ENCODE measurements around the gene MORN1.

The MORN1 gene

DNA sequence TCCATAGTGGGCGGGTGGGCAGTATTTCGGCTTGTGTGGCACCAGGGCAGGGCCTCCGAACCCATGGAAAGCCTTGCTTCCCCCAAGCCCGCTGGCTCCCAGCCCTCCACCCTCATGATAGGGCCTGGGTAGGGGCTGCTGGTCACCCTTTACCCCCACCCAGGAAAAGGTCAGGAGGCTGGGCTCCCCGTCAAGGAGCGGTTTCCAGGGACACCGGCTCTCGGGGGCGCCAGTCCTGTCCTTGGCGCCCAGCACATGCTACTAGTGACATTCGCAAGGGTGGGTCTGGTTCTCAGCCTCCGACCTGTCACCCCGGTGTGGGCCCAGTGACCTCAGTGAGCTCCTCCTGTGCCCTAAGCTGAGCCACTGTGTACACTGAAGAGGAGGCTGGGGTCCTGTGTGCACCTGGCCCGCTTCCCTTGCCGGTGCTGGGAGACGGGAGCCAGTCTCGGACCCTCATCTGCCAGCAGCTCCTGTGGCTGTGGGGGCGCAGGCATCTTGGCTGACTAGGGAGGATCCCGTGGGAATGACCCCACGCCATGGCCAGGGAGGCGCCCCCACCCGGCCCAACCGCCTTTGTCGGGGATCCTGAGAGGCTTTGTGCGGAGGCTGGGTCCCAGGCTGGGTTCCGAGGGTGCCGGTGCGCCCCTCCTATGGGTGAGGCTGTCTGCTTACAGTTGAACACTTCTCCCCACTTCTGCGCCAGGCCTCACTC is 108.6 kb downstream of the MORN1 start:
- H3K9ac ChIP-seq (ENCODE audit: low read depth, low read length) = no peak overlapping the region

DNA sequence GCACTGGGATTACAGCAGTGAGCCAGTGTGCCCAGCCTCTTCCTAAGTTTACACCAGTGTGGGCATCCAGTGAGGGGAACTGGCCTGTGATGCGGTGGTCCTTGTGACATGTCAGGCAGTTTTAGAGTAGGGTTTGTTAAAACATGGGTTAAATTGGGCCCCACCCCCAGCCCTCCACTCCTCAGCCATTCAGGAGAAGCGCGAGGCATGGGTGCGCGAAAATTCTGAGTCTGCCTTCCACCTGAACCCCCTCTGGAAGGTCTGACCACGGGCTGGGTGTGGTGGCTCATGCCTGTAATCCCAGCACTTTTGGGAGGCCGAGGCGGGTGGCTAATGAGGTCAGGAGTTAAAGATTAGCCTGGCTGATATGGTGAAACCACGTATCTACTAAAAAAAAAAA is 111.5 kb downstream of the MORN1 start:
- H3K4me3 ChIP-seq (ENCODE audit: low read length) = no peak overlapping the region
- H3K4me1 ChIP-seq (ENCODE audit: control insufficient read depth, insufficient read depth, low read length) = peaks cover 43% of the 10 kb centered on the region
- H3K9me3 ChIP-seq (replicated peaks; ENCODE audit: low read length) = no peaks in the 10 kb centered on the region
- no peaks in the 10 kb centered on the region for H3K27me3 ChIP-seq (ENCODE audit: control insufficient read depth, insufficient read depth, low read length)
- peaks cover 18% of the 10 kb centered on the region for H3K36me3 ChIP-seq (ENCODE audit: insufficient read depth, low read length)
- H3K4me2 ChIP-seq (ENCODE audit: low read length) = peak overlapping the region; percentile 50
- H3K9ac ChIP-seq (ENCODE audit: low read depth, low read length) = peak overlapping the region; percentile 36

More for the DNA sequence above, 108.6 kb downstream of the MORN1 start:
- Histone ChIP-seq H3K4me3 (ENCODE audit: low read length) (no peak overlapping the region), H3K36me3 (ENCODE audit: insufficient read depth, low read length) (peaks cover 14% of the 10 kb centered on the region), H3K4me2 (ENCODE audit: low read length) (no peak overlapping the region), H3K27me3 (ENCODE audit: control insufficient read depth, insufficient read depth, low read length) (no peaks in the 10 kb centered on the region), H3K9me3 (replicated peaks; ENCODE audit: low read length) (no peaks in the 10 kb centered on the region), H3K4me1 (ENCODE audit: control insufficient read depth, insufficient read depth, low read length) (peaks cover 23% of the 10 kb centered on the region)

DNA sequence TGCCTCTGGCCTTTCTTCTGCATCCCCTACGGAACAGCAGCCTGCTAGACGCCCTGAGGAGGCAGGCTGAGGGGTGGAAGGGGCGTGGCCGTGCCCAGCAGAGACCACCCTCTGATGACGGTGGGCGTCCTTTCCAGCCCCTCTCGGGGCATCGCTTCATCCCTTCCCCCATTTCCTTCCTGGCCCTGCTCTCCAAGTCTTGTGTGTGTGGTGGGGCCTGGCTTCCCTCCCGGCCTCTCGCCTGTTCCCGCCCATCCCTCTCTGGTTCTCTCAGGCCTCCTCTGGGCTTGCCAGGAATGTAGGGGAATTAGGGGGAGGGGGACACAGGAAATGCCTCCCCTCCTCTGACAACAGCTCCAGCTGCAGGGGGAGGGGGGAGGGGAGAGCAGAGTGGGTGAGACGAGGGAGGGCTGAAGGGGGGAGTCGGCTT is 112.1 kb downstream of the MORN1 start:
- H3K4me1 ChIP-seq (ENCODE audit: control insufficient read depth, insufficient read depth, low read length) = peaks cover 49% of the 10 kb centered on the region
- H3K4me2 ChIP-seq (ENCODE audit: low read length) = peak overlapping the region; percentile 50
- H3K9ac ChIP-seq (ENCODE audit: low read depth, low read length) = peak overlapping the region; percentile 44

DNA sequence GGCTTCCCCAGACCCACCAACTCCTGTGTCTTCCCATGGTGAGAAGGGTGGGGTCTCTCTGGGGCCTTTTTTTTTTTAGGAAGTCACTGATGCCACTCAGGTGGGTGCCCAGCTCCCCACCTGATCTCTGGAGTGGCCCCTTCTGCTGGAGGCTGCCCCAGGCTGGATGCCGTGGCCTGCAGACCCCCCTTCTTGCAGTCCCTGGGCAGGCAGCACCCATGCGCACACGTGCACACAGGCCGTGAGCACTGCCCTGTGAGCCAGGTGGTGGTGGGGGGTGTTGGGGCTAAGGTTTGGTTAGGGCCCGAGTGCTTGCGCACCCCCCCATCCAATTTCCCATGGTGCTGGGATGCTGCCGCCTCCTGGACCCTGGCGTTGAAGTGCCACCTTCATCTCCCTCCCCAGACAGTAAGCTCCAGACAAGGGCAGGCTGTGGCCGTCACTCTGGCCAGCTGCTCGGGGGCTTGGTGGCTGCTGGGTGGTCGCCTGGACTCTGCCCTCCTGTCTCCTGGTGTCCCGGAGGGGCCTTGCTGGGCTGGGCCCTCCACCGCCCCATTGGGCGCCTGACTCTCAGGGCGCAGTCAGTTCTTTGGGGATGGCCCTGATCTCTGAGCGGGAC is 112.7 kb downstream of the MORN1 start:
- no peaks in the 10 kb centered on the region for H3K27me3 ChIP-seq (ENCODE audit: control insufficient read depth, insufficient read depth, low read length)
- no peak overlapping the region for H3K4me3 ChIP-seq (ENCODE audit: low read length)
- peak overlapping the region; percentile 44 for H3K9ac ChIP-seq (ENCODE audit: low read depth, low read length)

More for the DNA sequence above, 112.1 kb downstream of the MORN1 start:
- Histone ChIP-seq H3K9me3 (replicated peaks; ENCODE audit: low read length) (no peaks in the 10 kb centered on the region), H3K27me3 (ENCODE audit: control insufficient read depth, insufficient read depth, low read length) (no peaks in the 10 kb centered on the region), H3K4me3 (ENCODE audit: low read length) (no peak overlapping the region), H3K36me3 (ENCODE audit: insufficient read depth, low read length) (peaks cover 16% of the 10 kb centered on the region)

DNA sequence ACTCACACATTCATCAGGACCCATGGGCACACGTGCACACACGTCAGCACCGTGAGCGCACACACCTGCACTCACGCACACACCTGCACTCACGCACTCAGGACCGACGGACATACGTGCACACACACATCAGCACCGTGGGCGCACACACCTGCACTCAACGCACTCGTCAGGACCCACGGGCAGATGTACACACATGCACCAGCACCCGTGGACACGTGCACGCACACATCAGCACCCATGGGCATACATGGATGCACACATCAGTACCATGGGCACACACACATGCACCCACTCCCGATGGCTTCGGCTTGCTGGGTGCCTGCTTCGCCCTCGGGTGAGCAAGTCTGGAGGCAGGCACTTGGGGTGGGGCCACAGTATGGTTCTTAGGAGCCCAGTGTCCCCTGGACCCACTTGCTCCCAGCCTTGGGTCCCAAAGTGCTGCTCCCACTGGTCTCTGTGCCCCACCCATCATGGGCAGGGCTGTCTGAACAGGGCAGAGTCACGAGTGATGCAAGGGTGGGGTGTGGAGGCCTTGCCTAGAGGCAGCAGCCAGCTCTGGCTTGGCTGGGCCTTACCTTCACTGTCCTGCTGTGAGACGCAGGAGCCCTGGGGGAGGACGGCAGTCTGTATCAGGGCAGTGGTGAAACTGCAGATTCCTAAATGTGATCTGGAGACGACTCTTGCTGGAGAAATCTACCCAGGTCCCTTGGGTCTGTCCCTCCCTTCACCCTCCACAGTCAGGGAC is 113.4 kb downstream of the MORN1 start:
- Histone ChIP-seq H3K4me1 (ENCODE audit: control insufficient read depth, insufficient read depth, low read length) (peaks cover 62% of the 10 kb centered on the region), H3K9ac (ENCODE audit: low read depth, low read length) (no peak overlapping the region), H3K27me3 (ENCODE audit: control insufficient read depth, insufficient read depth, low read length) (no peaks in the 10 kb centered on the region), H3K4me3 (ENCODE audit: low read length) (no peak overlapping the region), H3K36me3 (ENCODE audit: insufficient read depth, low read length) (peaks cover 13% of the 10 kb centered on the region), H3K9me3 (replicated peaks; ENCODE audit: low read length) (no peaks in the 10 kb centered on the region), H3K4me2 (ENCODE audit: low read length) (no peak overlapping the region)

More for the DNA sequence above, 112.7 kb downstream of the MORN1 start:
- Histone ChIP-seq H3K9me3 (replicated peaks; ENCODE audit: low read length) (no peaks in the 10 kb centered on the region), H3K36me3 (ENCODE audit: insufficient read depth, low read length) (peaks cover 16% of the 10 kb centered on the region), H3K4me1 (ENCODE audit: control insufficient read depth, insufficient read depth, low read length) (peaks cover 54% of the 10 kb centered on the region), H3K4me2 (ENCODE audit: low read length) (peak overlapping the region; percentile 50)

DNA sequence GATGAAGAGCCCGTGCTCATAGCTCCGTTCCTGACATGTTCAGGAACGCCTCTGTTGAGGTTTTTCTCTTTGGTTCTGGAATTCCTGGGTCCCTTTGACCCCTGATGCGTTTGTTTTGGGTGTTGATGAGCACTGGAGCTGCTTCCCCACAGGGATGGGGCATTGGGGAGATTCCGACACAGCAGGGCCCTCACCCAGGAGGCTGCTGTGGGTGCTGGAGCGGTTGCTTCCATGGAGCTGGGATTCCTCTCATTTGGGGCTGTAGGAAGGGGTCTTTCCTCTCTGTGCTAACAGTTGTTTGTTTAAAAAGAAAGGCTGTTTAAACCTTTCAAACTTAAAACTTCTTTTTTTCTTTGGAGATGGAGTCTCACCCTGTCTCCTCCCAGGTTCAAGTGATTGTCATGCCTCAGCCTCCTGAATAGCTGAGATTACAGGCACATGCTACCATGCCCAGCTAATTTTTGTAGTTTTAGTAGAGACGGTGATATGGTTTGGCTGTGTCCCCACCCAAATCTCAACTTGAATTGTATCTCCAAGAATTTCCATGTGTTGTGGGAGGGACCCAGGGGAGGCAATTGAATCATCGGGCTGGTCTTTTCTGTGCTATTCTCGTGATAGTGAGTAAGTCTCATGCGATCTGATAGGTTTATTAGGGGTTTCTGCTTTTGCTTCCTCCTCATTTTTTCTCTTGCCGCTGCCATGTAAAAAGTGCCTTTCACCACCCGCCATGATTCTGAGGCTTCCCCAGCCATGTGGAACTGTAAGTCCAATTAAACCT is 114.4 kb downstream of the MORN1 start:
- H3K36me3 ChIP-seq (ENCODE audit: insufficient read depth, low read length) = peaks cover 8% of the 10 kb centered on the region
- no peak overlapping the region for H3K9ac ChIP-seq (ENCODE audit: low read depth, low read length)
- H3K27me3 ChIP-seq (ENCODE audit: control insufficient read depth, insufficient read depth, low read length) = no peaks in the 10 kb centered on the region
- no peak overlapping the region for H3K4me3 ChIP-seq (ENCODE audit: low read length)
- H3K4me1 ChIP-seq (ENCODE audit: control insufficient read depth, insufficient read depth, low read length) = peaks cover 68% of the 10 kb centered on the region
- H3K4me2 ChIP-seq (ENCODE audit: low read length) = no peak overlapping the region
- H3K9me3 ChIP-seq (replicated peaks; ENCODE audit: low read length) = no peaks in the 10 kb centered on the region

DNA sequence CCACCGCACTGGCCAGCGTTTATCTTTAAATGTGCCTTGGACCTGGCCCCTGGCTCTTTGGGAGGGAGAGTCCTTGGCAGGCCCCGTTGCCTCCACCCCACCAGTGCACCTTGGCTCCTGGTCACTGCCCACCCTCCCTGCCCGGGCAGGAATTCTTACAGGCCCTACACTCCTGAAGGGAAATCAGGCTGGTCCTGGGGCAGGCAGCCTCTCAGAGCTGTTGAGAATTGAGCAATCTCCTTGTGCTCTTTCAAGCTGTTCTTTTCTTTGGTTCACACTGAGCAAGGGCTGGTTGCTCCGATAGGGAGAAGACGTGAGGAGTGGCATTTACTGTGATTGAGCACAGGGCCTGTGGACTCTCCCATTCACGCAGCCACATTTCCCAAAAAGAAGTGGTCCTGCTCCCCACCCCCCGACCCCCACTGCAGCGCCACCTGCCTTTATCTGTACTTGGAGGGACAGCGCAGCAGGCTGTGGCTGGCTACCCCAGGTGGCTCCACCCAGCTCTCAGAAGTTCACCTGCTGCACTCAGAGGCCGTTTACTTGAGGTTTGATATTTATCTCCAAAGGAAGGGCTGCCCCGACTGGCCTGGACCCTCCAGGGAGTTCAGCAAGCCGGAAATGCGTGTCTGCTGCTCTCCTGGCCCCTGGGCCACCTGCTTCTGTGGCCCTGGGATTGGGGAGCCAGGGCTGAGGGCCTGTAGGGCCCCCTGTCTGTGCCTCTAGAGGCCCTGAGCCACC is 115.4 kb downstream of the MORN1 start:
- Histone ChIP-seq H3K9ac (ENCODE audit: low read depth, low read length) (no peak overlapping the region), H3K4me1 (ENCODE audit: control insufficient read depth, insufficient read depth, low read length) (peaks cover 78% of the 10 kb centered on the region), H3K27me3 (ENCODE audit: control insufficient read depth, insufficient read depth, low read length) (no peaks in the 10 kb centered on the region), H3K4me3 (ENCODE audit: low read length) (no peak overlapping the region), H3K4me2 (ENCODE audit: low read length) (no peak overlapping the region), H3K36me3 (ENCODE audit: insufficient read depth, low read length) (peaks cover 8% of the 10 kb centered on the region), H3K9me3 (replicated peaks; ENCODE audit: low read length) (no peaks in the 10 kb centered on the region)

DNA sequence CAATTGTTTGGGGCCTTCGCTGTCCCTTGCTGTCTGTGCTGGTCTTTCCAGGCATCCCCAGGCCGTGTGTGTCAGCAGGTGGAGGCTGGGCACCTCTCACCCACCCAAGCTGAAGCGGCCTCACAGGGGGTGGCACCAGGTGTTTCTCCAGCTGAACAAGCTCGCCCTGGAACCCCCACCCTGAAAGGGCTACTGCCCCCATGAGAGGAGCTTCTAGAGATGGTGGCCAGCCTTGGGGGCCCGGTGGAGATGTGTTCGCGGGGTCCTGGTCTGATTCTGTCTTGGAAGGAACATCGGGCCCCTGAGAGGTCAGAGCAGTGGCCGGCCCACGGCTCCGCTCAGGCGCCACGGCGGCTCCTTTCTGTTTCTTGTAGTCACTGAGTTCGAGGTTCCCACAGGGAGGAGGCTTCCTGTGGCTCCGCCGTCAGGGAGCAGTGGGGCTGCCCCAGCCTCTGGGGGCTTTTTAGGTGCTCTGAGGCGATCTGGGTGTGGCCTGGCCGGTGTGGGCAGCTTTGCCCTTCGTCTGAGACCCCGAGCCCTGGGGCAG is 116.4 kb downstream of the MORN1 start:
- Histone ChIP-seq H3K4me2 (ENCODE audit: low read length) (no peak overlapping the region), H3K9me3 (replicated peaks; ENCODE audit: low read length) (no peaks in the 10 kb centered on the region), H3K27me3 (ENCODE audit: control insufficient read depth, insufficient read depth, low read length) (no peaks in the 10 kb centered on the region), H3K9ac (ENCODE audit: low read depth, low read length) (no peak overlapping the region), H3K4me3 (ENCODE audit: low read length) (no peak overlapping the region), H3K4me1 (ENCODE audit: control insufficient read depth, insufficient read depth, low read length) (peaks cover 88% of the 10 kb centered on the region), H3K36me3 (ENCODE audit: insufficient read depth, low read length) (peaks cover 8% of the 10 kb centered on the region)

DNA sequence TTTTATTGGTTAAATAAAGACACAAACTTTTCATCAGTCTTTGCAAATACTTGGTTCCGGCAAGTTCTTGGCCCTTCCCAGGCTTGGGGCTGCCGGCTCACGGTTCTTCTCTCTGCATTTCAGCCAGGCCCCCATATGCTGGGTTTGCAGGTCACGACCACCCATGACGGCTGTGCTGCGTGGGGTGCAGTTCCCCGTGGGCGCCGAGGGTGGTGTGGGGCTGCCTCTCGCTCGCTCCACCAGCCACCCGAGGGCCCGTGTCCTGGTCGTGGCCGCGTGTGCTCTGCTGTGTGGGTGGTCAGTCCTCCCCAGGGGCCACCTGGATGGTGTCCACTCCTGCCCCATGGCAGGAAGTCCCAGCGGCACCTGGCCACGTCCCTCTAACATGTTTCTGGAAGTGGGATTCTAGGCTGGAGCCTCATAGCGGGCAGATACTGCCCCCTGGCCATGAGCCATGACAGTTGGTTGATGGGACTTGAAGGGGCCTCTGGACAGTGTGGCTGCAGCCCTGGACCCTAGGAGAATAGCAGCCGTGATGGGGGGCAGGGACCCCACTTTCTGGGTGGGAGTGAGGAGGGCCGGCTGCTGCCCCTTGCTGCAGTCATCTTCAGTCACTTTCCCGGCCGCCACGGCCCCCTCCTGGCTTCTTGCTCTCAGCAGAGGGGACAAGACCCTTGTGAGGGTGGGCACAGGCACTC is 117.0 kb downstream of the MORN1 start:
- Histone ChIP-seq H3K9me3 (replicated peaks; ENCODE audit: low read length) (no peaks in the 10 kb centered on the region), H3K4me3 (ENCODE audit: low read length) (no peak overlapping the region), H3K4me1 (ENCODE audit: control insufficient read depth, insufficient read depth, low read length) (peaks cover 83% of the 10 kb centered on the region), H3K9ac (ENCODE audit: low read depth, low read length) (no peak overlapping the region), H3K27me3 (ENCODE audit: control insufficient read depth, insufficient read depth, low read length) (no peaks in the 10 kb centered on the region), H3K4me2 (ENCODE audit: low read length) (no peak overlapping the region), H3K36me3 (ENCODE audit: insufficient read depth, low read length) (peaks cover 8% of the 10 kb centered on the region)

DNA sequence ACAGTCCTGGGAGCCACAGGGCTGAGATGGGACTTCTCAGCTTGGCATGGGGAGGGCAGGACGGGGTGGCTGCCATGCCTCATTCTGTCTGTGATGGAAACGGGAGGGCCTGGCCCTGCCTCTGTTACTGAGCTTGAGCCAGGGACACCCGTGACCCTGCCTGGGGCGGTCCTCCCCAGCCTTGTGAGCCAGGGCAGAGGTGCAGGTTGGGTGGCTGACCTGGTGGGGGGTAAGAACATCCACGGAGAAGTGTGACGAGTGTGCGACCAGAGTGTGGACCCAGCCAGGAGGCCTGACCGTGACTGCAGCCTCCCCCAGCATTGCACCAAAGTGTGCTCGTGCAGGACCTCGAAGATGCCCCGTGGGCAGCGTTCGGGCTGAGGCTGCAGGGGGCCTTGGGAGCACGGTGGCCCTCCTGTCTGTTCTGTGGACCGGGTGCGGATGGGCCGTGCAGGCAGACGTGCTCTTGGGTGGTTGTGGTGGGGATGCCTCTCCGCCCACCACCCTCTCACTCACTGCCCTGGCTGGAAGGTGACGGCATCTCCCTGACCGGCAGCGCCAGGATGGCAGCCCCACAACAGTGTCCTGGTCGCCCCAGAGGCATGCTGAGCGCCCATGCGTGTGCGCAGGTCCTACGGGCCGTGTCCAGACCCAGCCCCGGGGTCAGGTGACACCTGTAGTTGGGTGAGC is 117.8 kb downstream of the MORN1 start:
- peak overlapping the region; percentile 29 for H3K4me2 ChIP-seq (ENCODE audit: low read length)
- peaks cover 75% of the 10 kb centered on the region for H3K4me1 ChIP-seq (ENCODE audit: control insufficient read depth, insufficient read depth, low read length)
- no peaks in the 10 kb centered on the region for H3K9me3 ChIP-seq (replicated peaks; ENCODE audit: low read length)
- H3K9ac ChIP-seq (ENCODE audit: low read depth, low read length) = no peak overlapping the region
- peaks cover 8% of the 10 kb centered on the region for H3K36me3 ChIP-seq (ENCODE audit: insufficient read depth, low read length)
- H3K27me3 ChIP-seq (ENCODE audit: control insufficient read depth, insufficient read depth, low read length) = no peaks in the 10 kb centered on the region
- no peak overlapping the region for H3K4me3 ChIP-seq (ENCODE audit: low read length)

All from skeletal muscle satellite cell (primary cell).